ENCODE measurements around the gene OR51S1.
"Not testable (repeated sequence)": the region's sequence is repeated elsewhere in the genome, so short reads cannot be mapped to it uniquely, and the experiment has no call there.

Gene OR51S1

GRCh38 chr11:4808476-4808875 lies 40.5 kb downstream of the OR51S1 start:
- DNase-seq (ENCODE audit: low spot score) = no peak

- no peak for DNase-seq (ENCODE audit: low spot score)
Observed at GRCh38 chr11:4804280-4804679, 44.7 kb downstream of the OR51S1 start, which contains the start of gene OR52R1. Gene OR52R1 (minus strand): TSS chr11:4804380. CDS start chr11:4804380, 0 bp downstream.

GRCh38 chr11:4801316-4801715 lies 47.7 kb downstream of the OR51S1 start:
- DNase-seq (ENCODE audit: low spot score) = not testable (repeated sequence)

- DNase-seq (ENCODE audit: low spot score) = no peak
Observed at GRCh38 chr11:4798427-4799183, 50.4 kb downstream of the OR51S1 start.
